H1 (cell line): ENCODE measurements around the gene ALK. TPM values are rescaled to one million over a fixed set of nuclear protein-coding genes. Genes with fewer than 3 reads are reported as not detected.

Source experiments
- CTCF ChIA-PET: fragments of 300-600 bp; sonication (Branson Sonifier 250); formaldehyde crosslinking; loops from one replicate; lab custom pipeline; 2021; ENCODE audit not compliant: partially characterized antibody; lab: Charles Lee
- POLR2A ChIA-PET: fragments of 300-600 bp; sonication (Branson Sonifier 250); formaldehyde crosslinking; loops from one replicate; lab custom pipeline; 2021; ENCODE audit warnings: inconsistent platforms; ENCODE audit not compliant: partially characterized antibody; lab: Charles Lee
- DNase-seq, 2 experiments: peaks; one replicate each; pipeline versions ENCODE4 v3.0.0 to v3.0.0-alpha.2; 2010 to 2022; ENCODE audit warnings: low spot score in 2 of 2, low read depth in 1 of 2, mixed read lengths in 1 of 2
- FAIRE-seq: peaks from 2 replicates; lab custom pipeline; 2011; peaks lifted over from hg19 to GRCh38; lab: Jason Lieb, UNC
- H2AFZ ChIP-seq: 2 replicates; pipeline ENCODE4 v1.8.1; 2012; ENCODE audit warnings: low read length, inconsistent platforms
- H2AK5ac ChIP-seq: 2 replicates; pipeline ENCODE4 v1.6.1; 2013; ENCODE audit warnings: low read depth, low read length
- H2BK120ac ChIP-seq: replicated peaks from 2 replicates; pipeline ENCODE3; 2013; ENCODE audit warnings: low read depth, low read length, inconsistent platforms
- H2BK12ac ChIP-seq: 2 replicates; pipeline ENCODE4 v1.6.1; 2013; ENCODE audit warnings: low read depth, low read length
- H2BK15ac ChIP-seq: 2 replicates; pipeline ENCODE4 v1.6.1; 2013; ENCODE audit warnings: low read length
- H2BK20ac ChIP-seq: 2 replicates; pipeline ENCODE4 v1.6.1; 2013; ENCODE audit warnings: low read length
- H2BK5ac ChIP-seq: 2 replicates; pipeline ENCODE4 v1.6.1; 2013; ENCODE audit warnings: low read depth, low read length
- H3K14ac ChIP-seq: 2 replicates; pipeline ENCODE4 v1.6.1; 2013; ENCODE audit warnings: inconsistent platforms; ENCODE audit not compliant: insufficient read length
- H3K18ac ChIP-seq: 2 replicates; pipeline ENCODE4 v1.6.1; 2013; ENCODE audit warnings: low read length; ENCODE audit errors: extremely low read depth
- H3K23ac ChIP-seq: 2 replicates; pipeline ENCODE4 v1.6.1; 2013; ENCODE audit warnings: inconsistent platforms; ENCODE audit not compliant: insufficient read length
- H3K23me2 ChIP-seq: 2 replicates; pipeline ENCODE4 v1.6.1; 2013; ENCODE audit warnings: low read depth, low read length
- H3K27ac ChIP-seq: 2 replicates; pipeline ENCODE4 v1.6.1; 2011; ENCODE audit warnings: low read depth, low read length, inconsistent platforms
- H3K27me3 ChIP-seq, 4 experiments: replicated peaks in 1 of 4; 1 replicate in 1 of 4; 2 replicates in 3 of 4; pipeline versions ENCODE4 v1.6.1 to v1.8.1; 2011 to 2013; ENCODE audit warnings: low read length in 3 of 4, mild to moderate bottlenecking in 3 of 4, inconsistent platforms in 2 of 4, mixed read lengths in 2 of 4, moderate library complexity in 1 of 4; ENCODE audit not compliant: control insufficient read depth in 3 of 4, insufficient read depth in 3 of 4; ENCODE audit errors: extremely low read depth in 1 of 4
- H3K36me3 ChIP-seq, 4 experiments: 2 replicates each; pipeline versions ENCODE4 v1.6.1 to v1.8.1; 2011 to 2013; ENCODE audit warnings: mild to moderate bottlenecking in 4 of 4, low read length in 3 of 4, moderate library complexity in 2 of 4, control low read depth in 1 of 4, inconsistent platforms in 1 of 4; ENCODE audit not compliant: insufficient read depth in 4 of 4, control insufficient read depth in 2 of 4
- H3K4ac ChIP-seq: replicated peaks from 2 replicates; pipeline ENCODE3; 2013; ENCODE audit warnings: low read length, low read depth, mixed read lengths, inconsistent platforms; ENCODE audit not compliant: insufficient read length
- H3K4me1 ChIP-seq, 4 experiments: replicated peaks in 1 of 4; 1 replicate in 1 of 4; 2 replicates in 3 of 4; pipeline versions ENCODE4 v1.6.1 to v1.8.1; 2011 to 2013; ENCODE audit warnings: low read length in 3 of 4, inconsistent platforms in 2 of 4, mixed read lengths in 1 of 4; ENCODE audit not compliant: insufficient read depth in 4 of 4, control insufficient read depth in 3 of 4
- H3K4me2 ChIP-seq, 2 experiments: 2 replicates each; pipeline versions ENCODE4 v1.6.1 to v1.8.1; 2011 to 2013; ENCODE audit warnings: low read depth in 2 of 2, low read length in 2 of 2, control low read depth in 1 of 2, inconsistent platforms in 1 of 2, mild to moderate bottlenecking in 1 of 2; ENCODE audit not compliant: insufficient read depth in 1 of 2
- H3K4me3 ChIP-seq, 4 experiments: fragments of 200-600, 300-600 bp in 1 of 4; sonication (generic), shearing (Covaris generic), sonication (Bioruptor Twin) in 1 of 4; 2 replicates each; pipeline versions ENCODE4 v1.5.1 to v1.8.1; 2011 to 2016; ENCODE audit warnings: low read length in 4 of 4, low read depth in 3 of 4, control low read depth in 2 of 4, inconsistent platforms in 2 of 4, mild to moderate bottlenecking in 2 of 4, mixed read lengths in 1 of 4, moderate library complexity in 1 of 4; ENCODE audit not compliant: insufficient read depth in 2 of 4; ENCODE audit errors: extremely low read depth in 1 of 4
- H3K56ac ChIP-seq: replicated peaks from 2 replicates; pipeline ENCODE3; 2013; ENCODE audit warnings: low read depth, mild to moderate bottlenecking, mixed read lengths, low read length, inconsistent platforms; ENCODE audit not compliant: insufficient read length
- H3K79me1 ChIP-seq: 2 replicates; pipeline ENCODE4 v1.6.1; 2013; ENCODE audit warnings: low read depth, low read length, control low read depth
- H3K79me2 ChIP-seq, 2 experiments: 2 replicates each; pipeline versions ENCODE4 v1.6.1 to v1.8.1; 2012 to 2013; ENCODE audit warnings: low read length in 2 of 2, mild to moderate bottlenecking in 2 of 2, inconsistent platforms in 1 of 2; ENCODE audit not compliant: insufficient read depth in 2 of 2, control insufficient read depth in 1 of 2
- H3K9ac ChIP-seq, 4 experiments: replicated peaks in 1 of 4; 1 replicate in 1 of 4; 2 replicates in 3 of 4; pipeline versions ENCODE4 v1.6.1 to v1.8.1; 2011 to 2013; ENCODE audit warnings: low read depth in 3 of 4, low read length in 3 of 4, control low read depth in 2 of 4, mild to moderate bottlenecking in 2 of 4, moderate library complexity in 2 of 4, inconsistent platforms in 1 of 4; ENCODE audit errors: extremely low read depth in 1 of 4
- H3K9me3 ChIP-seq, 2 experiments: 2 replicates each; pipeline versions ENCODE4 v1.6.1 to v1.8.1; 2012 to 2013; ENCODE audit warnings: mild to moderate bottlenecking in 2 of 2, moderate library complexity in 2 of 2, control low read depth in 1 of 2, inconsistent platforms in 1 of 2, low read depth in 1 of 2, low read length in 1 of 2, mixed read lengths in 1 of 2; ENCODE audit not compliant: insufficient read depth in 2 of 2
- H4K20me1 ChIP-seq, 2 experiments: replicated peaks in 1 of 2; 2 replicates each; pipeline versions ENCODE3 to v1.8.1; 2011 to 2013; ENCODE audit warnings: inconsistent platforms in 2 of 2, low read length in 2 of 2, mild to moderate bottlenecking in 1 of 2; ENCODE audit not compliant: insufficient read depth in 2 of 2, control insufficient read depth in 1 of 2
- H4K5ac ChIP-seq: 2 replicates; pipeline ENCODE4 v1.6.1; 2013; ENCODE audit warnings: low read length, low read depth, mixed read lengths, inconsistent platforms; ENCODE audit not compliant: insufficient read length
- H4K8ac ChIP-seq: 2 replicates; pipeline ENCODE4 v1.8.0; 2013; ENCODE audit warnings: mild to moderate bottlenecking, moderate library complexity, low read length, inconsistent platforms; ENCODE audit not compliant: insufficient read depth; ENCODE audit errors: extremely low read depth
- H4K91ac ChIP-seq: replicated peaks from 2 replicates; pipeline ENCODE3; 2013; ENCODE audit warnings: low read length, mixed read lengths, inconsistent platforms; ENCODE audit not compliant: insufficient read length
- BACH1 ChIP-seq: IDR thresholded peaks from 2 replicates; pipeline ENCODE4 v1.6.1; 2012; ENCODE audit warnings: low read length, improper control_type of control experiment
- BCL11A ChIP-seq, 2 experiments: IDR thresholded peaks; one replicate each; pipeline ENCODE4 v1.6.1; 2011; ENCODE audit warnings: low read depth in 2 of 2, low read length in 2 of 2, mild to moderate bottlenecking in 2 of 2
- CREB1 ChIP-seq: IDR thresholded peaks from 2 replicates; pipeline ENCODE4 v1.6.1; 2012; ENCODE audit warnings: inconsistent platforms
- GABPA ChIP-seq: IDR thresholded peaks from 2 replicates; pipeline ENCODE4 v1.6.1; 2011; ENCODE audit warnings: mild to moderate bottlenecking, low read length, moderate library complexity, borderline replicate concordance; ENCODE audit not compliant: insufficient read depth
- HDAC6 ChIP-seq: IDR thresholded peaks from one replicate; pipeline ENCODE4 v1.7.1; 2012; ENCODE audit warnings: low read depth, mild to moderate bottlenecking, inconsistent platforms, low read length, moderate library complexity
- JUN ChIP-seq: IDR thresholded peaks from 2 replicates; pipeline ENCODE4 v1.6.1; 2011; ENCODE audit warnings: low read depth, mild to moderate bottlenecking, improper control_type of control experiment, low read length
- MAX ChIP-seq: IDR thresholded peaks from 2 replicates; pipeline ENCODE4 v1.6.1; 2012; ENCODE audit warnings: inconsistent platforms
- RAD21 ChIP-seq, 2 experiments: IDR thresholded peaks in 1 of 2; conservative IDR thresholded peaks in 1 of 2; 2 replicates each; pipeline ENCODE4 v1.6.1; 2011; ENCODE audit warnings: low read depth in 2 of 2, low read length in 2 of 2, improper control_type of control experiment in 1 of 2, inconsistent platforms in 1 of 2, mild to moderate bottlenecking in 1 of 2, moderate library complexity in 1 of 2
- RFX5 ChIP-seq: IDR thresholded peaks from 2 replicates; pipeline ENCODE4 v1.6.1; 2011; ENCODE audit warnings: low read depth, low read length, improper control_type of control experiment, borderline replicate concordance
- SAP30 ChIP-seq: fragments of 300-600 bp; sonication (generic); IDR thresholded peaks from 2 replicates; pipeline ENCODE4 v1.7.1; 2012; ENCODE audit warnings: low read length, moderate library complexity, mild to moderate bottlenecking, inconsistent platforms; ENCODE audit not compliant: insufficient read depth, insufficient replicate concordance
- SIRT6 ChIP-seq: IDR thresholded peaks from one replicate; pipeline ENCODE4 v1.7.1; 2012; ENCODE audit warnings: low read length, inconsistent platforms
- SIX5 ChIP-seq: IDR thresholded peaks from 2 replicates; pipeline ENCODE4 v1.6.1; 2011; ENCODE audit warnings: mild to moderate bottlenecking, low read depth, low read length
- TAF7 ChIP-seq: optimal IDR thresholded peaks from 2 replicates; pipeline ENCODE3; 2011; ENCODE audit warnings: low read depth, mild to moderate bottlenecking, inconsistent platforms, low read length, moderate library complexity, borderline replicate concordance
- TEAD4 ChIP-seq: IDR thresholded peaks from 2 replicates; pipeline ENCODE4 v1.6.1; 2012; ENCODE audit warnings: low read depth, low read length, inconsistent platforms, mixed read lengths
- ZNF274 ChIP-seq: IDR thresholded peaks from 2 replicates; pipeline ENCODE4 v1.7.0; 2012; ENCODE audit warnings: low read length, borderline replicate concordance; ENCODE audit errors: extremely low read depth
- WGBS, 2 experiments: shearing (Covaris generic) in 1 of 2; methylation state at CpG; one replicate each; pipeline versions ENCODE4 v1.1.6 to v1.1.7; 2013 to 2015; ENCODE audit warnings: low lambda C conversion rate in 2 of 2, mixed read lengths in 2 of 2, inconsistent platforms in 1 of 2, low coverage in 1 of 2, missing lambda C conversion rate in 1 of 2; ENCODE audit not compliant: insufficient replicate concordance in 2 of 2, insufficient coverage in 1 of 2, insufficient read length in 1 of 2; ENCODE audit errors: extremely low coverage in 1 of 2, missing lambda C conversion rate in 1 of 2; 5-methylcytosine and 5-hydroxymethylcytosine counted together
- polyA plus RNA-seq, 7 experiments: library from polyadenylated mRNA; depleted of rRNA in 3 of 7; stranded (reverse) in 5 of 7; unstranded in 2 of 7; fragments of >200 nt in 5 of 7; fragments of 200-250 nt in 2 of 7; gene quantifications; 1 replicate in 5 of 7; 2 replicates in 1 of 7; 4 replicates in 1 of 7; pipeline versions ENCODE4 v1.2.1 to v1.2.3, GENCODE V29; 2011 to 2013; ENCODE audit warnings: missing spikeins in 2 of 7, mixed read lengths in 2 of 7
- total RNA-seq: library from RNA; stranded (reverse); fragmentation: NEBNext Ultra II Directional; extraction: Animal tissue kit (Norgen Biotek cat#: 25700); gene quantifications from 2 replicates; pipeline ENCODE4 v1.2.1, GENCODE V29; 2021

The ALK gene
- total and polyA plus RNA-seq, 2 of the 8 experiments (the other 6 are each of a cell fraction or from before 2014, with no cell fraction given): 0.02 to 0.09 TPM

GRCh38 chr2:29582062-29582461 is 339.3 kb downstream of the ALK start:
- H3K9ac ChIP-seq: no peak overlapping the region
- FAIRE-seq: no peak
- CTCF ChIA-PET: no interaction called here
- TF ChIP-seq HDAC6 (no peak), BACH1 (no peak), SIRT6 (no peak), BCL11A (IDR thresholded peaks at IDR 0.05; ENCODE audit: low read depth in 2 of 2, low read length in 2 of 2) (no peak), TAF7 (no peak), ZNF274 (no peak), RFX5 (no peak), MAX (no peak), JUN (no peak), TEAD4 (no peak), RAD21 (IDR thresholded peaks at IDR 0.05 in 1 of 2, conservative IDR thresholded peaks at IDR 0.05 in 1 of 2; ENCODE audit: low read depth in 2 of 2, low read length in 2 of 2) (no peak), SIX5 (no peak), SAP30 (no peak), CREB1 (no peak), GABPA (no peak)

More at GRCh38 chr2:29582062-29582461, 339.3 kb downstream of the ALK start:
- H4K20me1 ChIP-seq: no peaks in the 10 kb centered on the region
- no peak overlapping the region for H2BK120ac ChIP-seq
- no peak overlapping the region for H2BK20ac ChIP-seq
- no peak overlapping the region for H3K18ac ChIP-seq
- H4K91ac ChIP-seq: no peak overlapping the region
- H3K9me3 ChIP-seq: no peaks in the 10 kb centered on the region
- POLR2A ChIA-PET: no interaction called here
- H3K56ac ChIP-seq: no peak overlapping the region
- no peak for DNase-seq
- no peak overlapping the region for H2BK5ac ChIP-seq
- H3K4ac ChIP-seq: no peak overlapping the region
- H3K79me1 ChIP-seq: no peaks in the 10 kb centered on the region
- H2AK5ac ChIP-seq: no peak overlapping the region
- no peak overlapping the region for H3K4me3 ChIP-seq
- no peak overlapping the region for H4K8ac ChIP-seq
- no peaks in the 10 kb centered on the region for H3K23me2 ChIP-seq
- H3K79me2 ChIP-seq: no peaks in the 10 kb centered on the region
- no peak overlapping the region for H2BK15ac ChIP-seq
- H4K5ac ChIP-seq: no peak overlapping the region
- no peak overlapping the region for H3K4me2 ChIP-seq
- no peaks in the 10 kb centered on the region for H3K36me3 ChIP-seq
- H2BK12ac ChIP-seq: no peak overlapping the region
- H3K14ac ChIP-seq: no peak overlapping the region
- 93% methylated on average over 2 of the region's 2 CpGs; no CpG with 5 or more reads in 1 of the 2 experiments for WGBS, 2 experiments
- peaks cover 0 to 2% (median 0%) of the 10 kb centered on the region in 4 experiments; a peak in 1 of 7 replicates for H3K27me3 ChIP-seq
- 0 out of 7 replicates have a peak, but pooled peaks cover 0 to 3% (median under 1%) of the 10 kb centered on the region in 4 experiments for H3K4me1 ChIP-seq
- H2AFZ ChIP-seq: no peak overlapping the region
- no peak overlapping the region for H3K27ac ChIP-seq
- no peak overlapping the region for H3K23ac ChIP-seq
